Activated CD8-positive, alpha-beta memory T cell treated with anti-CD3 and anti-CD28 coated beads, Interleukin-2, amount 50 U/mL, for 1 hour (primary cell): ENCODE measurements around the gene PTPN12.
"Not testable (repeated sequence)": the region's sequence is repeated elsewhere in the genome, so short reads cannot be mapped to it uniquely, and the experiment has no call there.

Experiments
- DNase-seq: peaks from one replicate; pipeline ENCODE4 v3.0.0-alpha.2; 2020; ENCODE audit errors: extremely low read depth

The PTPN12 gene

DNA sequence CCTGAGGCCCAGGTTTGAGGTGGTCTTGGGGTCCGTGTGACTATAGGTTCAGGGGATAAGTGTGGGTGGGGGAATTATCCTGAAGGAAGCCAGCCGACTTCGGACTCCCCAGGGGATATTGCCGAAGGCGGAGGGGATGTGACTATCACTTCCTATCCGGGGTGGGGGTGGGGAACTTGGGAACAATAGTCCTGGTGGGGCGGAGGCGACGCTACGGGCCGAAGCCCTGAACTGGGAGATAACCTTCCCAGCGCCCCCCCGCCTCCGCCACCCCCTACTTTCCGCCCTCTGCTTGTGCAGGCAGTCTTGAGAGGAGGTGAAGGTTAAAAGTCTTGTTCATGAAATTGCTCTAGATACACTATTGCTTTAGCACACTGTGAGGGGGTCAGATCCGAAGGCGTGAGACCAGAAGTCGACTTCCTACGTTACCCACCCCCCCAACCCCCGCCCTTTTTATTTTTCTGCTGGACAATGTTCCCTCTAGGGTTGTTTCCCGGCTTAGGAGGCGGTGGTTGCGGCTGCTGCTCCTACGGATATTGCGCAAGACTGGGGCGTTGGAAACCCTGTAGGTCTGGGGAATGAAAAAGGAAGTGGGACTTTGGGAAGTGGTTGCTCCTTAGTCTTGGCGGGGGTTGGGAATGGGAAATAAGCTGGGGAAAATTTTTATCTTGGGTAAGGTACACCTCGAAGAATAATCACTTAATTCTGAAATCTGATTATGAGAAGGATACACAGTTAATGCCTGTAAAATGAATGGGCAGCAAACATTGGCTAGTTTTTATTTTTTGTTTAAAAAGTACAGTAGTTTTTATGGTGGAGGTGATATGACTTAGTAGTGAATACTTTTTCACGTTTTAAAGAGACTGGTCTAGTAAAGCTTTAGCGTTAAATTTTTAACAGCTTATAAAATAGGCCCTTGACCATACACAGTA is 1.5 kb downstream of the PTPN12 start:
- DNase-seq = no peak

DNA sequence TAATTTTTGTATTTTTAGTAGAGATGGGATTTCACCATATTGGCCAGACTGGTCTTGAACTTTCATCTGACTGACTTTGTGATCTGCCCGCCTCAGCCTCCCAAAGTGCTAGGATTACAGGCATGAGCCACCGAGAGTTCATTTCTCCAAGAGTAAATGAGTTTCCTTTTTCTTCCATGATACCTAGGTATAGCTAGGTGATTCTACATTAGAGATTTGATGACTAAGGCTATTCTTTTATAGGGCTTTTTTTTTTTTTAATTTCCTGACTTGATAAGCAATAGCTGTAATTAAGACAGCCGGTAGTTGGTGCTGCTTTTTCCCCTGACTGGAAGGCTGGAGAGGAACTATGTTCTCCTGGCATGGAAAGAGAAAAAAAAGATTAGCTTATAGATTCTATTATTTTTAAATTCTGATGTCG is 3.3 kb downstream of the PTPN12 start:
- DNase-seq = no peak

DNA sequence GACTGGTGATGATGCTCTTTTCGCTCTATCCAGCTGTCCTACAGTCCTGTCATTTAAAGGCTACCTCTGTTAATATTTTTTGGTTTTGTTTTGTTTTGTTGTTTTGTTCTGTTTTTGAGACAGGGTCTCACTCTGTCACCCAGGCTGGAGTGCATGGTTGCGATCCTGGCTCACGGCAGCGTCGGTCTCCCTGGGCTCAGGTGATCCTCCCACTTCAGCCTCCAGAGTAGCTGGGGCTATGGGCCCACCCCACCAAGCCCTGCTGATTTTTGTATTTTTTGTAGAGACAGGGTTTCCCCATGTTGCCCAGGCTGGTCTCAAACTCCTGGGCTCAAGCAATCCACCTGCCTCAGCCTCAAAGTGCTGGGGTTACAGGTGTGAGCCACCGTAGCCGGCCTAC is 3.9 kb downstream of the PTPN12 start:
- DNase-seq = not testable (repeated sequence)

- DNase-seq = no peak
Measured at GRCh38 chr7:77542409-77542808, 5.3 kb downstream of the PTPN12 start.

DNA sequence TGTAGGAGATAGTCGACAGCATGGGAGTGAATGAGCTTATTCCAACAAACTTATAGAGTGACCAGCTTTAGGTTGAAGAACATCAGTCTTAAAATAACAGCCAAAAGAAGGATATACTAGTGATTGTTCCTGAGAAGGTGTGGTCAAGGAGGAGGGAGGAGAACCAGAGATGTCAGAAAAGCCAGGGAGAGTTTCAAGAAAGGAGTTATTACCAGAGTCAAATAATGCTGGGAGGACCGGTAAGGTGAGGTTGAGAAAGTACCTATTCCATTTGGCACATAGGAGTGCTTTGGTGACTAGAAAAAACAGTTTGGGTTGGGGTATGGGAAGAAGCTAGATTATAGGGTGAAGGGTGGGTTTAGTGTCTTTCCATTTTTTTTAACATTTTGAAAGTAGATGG is 5.8 kb downstream of the PTPN12 start:
- no peak for DNase-seq

- DNase-seq = no peak
Measured at GRCh38 chr7:77543910-77544309, 6.8 kb downstream of the PTPN12 start.

DNA sequence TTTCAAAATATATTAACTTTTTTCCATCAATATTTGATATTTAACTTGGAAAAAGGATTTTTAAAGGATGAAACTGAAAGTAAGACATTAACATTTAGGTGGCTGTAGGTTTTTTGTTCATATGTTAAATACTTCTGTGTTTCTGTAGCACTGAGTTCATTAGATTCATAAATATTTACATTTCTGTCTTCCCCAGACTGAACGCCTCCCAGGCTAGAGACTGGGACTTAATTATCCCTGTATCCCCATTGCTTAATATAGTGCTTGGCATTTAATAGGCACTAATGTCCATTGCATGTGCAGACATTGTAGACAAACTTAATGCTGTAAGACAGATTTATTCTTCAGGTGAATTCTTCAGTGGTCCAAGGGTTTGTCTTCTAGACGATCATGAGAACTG is 7.4 kb downstream of the PTPN12 start:
- no peak for DNase-seq

GRCh38 chr7:77548206-77548605 is 11.1 kb downstream of the PTPN12 start:
- DNase-seq = no peak

DNA sequence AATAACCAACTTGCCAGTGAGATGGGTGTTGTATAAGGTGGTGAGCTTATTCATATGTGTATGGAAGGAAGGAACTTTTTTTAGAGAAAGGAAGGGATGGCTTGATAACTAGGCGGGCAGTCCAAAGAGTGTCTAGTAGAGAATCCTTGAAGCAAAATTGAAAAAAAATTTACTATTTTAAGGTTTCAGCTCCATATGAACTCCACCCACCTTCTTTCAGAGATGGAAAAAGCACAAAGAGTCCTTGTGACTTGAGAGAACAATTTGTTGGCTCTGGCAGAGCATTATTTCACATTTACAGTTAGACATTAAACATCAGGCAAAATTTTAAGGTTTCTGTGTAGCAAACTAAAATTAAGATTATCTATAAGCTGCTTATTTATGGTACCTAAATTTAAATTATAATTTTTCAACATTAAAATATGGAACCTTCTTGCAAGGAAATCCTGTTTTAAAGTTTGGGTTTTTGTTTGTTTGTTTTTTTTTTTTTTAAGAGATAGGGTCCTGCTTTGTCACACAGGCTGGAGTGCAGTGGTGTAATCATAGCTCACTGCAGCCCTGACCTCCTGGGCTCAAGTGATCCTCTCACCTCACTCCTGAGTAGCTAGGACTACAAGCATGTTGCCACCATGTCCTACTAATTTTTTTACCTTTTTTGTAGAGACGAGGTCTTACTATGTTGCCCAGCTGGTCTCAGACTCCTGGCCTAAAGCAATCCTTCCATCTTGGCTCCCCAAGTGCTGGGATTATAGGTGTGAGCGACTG is 12.2 kb downstream of the PTPN12 start:
- no peak for DNase-seq

DNA sequence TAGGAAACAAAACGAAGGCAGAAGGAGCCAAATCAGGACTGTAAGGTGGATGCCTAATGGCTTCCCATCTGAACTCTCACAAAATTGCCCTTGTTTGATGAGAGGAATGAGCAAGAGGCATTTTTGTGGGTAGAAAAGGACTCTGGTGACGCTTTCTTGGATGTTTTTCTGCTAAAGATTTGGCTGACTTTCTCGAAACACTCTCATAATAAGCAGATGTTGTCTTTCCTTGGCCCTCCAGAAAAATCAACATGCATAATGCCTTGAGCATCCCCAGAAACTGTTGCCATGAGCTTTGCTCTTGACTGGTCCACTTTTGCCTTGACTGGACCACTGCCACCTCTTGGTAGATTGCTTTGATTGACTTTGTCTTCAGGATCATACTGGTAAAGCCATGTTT is 13.5 kb downstream of the PTPN12 start:
- DNase-seq = no peak

DNA sequence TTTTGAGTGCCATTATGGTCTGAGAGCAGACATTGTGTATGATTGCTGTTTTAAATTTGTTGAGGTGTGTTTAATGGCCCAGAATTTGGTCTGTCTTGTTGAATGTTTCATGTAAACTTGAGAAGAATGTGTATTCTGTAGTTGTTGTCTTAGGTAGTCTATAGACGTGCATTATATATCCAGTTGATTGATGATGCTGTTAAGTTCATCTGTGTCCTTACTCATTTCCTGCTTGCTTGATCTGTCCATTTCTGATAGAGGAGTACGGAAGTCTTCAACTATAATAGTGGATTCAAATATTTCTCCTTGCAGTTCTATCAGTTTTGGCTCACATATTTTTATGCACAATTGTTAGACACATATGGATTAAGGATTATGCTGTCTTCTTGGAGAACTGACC is 16.0 kb downstream of the PTPN12 start:
- DNase-seq = no peak

DNA sequence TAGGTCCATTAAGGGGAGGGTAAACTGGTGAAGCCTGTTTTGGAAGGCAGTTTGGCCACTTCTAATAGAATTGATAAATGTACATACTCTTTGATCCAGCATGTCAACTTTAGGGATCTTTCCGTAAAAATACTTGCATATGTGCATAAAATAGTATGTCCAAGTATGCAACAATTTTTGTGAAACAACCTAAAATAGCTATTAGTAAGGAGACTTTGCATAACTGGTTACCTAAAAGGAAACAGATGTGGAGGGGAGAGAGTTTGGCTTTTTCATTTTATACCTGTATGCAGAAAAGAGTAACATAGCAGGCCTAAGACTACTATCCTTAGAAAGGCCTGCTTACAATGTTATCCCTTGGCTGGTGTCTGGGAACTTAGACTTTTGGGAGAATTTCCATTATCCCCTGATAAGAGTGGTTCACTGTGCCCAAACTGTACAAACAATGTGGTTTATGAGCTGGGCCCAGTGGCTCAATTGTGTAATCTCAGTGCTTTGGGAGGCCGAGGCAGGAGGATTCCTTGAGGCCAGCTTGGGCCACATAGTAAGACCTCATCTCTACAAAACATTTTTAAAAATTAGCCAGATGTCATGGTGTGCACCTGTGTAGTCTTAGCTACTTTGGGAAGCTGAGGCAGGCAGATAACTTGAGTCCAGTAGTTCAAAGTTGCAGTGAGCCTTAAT is 21.3 kb downstream of the PTPN12 start:
- no peak for DNase-seq

DNA sequence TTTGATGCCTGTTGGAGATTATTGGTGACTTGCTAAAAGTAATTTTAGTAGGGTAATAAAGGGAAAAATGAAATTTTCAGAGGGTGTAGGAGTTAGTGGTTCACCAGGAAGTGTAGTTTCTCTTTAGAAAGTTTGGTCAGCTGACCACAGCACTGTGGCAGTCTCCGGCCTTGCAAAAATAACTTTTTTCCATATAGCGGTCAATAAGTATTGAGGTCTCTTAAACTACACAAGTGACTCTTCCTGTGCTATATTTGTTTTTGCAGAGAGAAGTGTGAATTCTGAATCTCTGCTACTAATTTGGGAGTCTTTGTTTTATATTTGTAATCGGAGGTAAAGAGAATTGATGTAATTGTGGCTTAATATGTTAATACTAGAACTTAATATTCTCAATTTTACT is 24.3 kb downstream of the PTPN12 start:
- DNase-seq = no peak

- no peak for DNase-seq
Measured at GRCh38 chr7:77563275-77563674, 26.2 kb downstream of the PTPN12 start.

GRCh38 chr7:77565917-77566316 is 28.8 kb downstream of the PTPN12 start:
- DNase-seq = no peak

GRCh38 chr7:77566421-77566820 is 29.3 kb downstream of the PTPN12 start:
- no peak for DNase-seq

DNA sequence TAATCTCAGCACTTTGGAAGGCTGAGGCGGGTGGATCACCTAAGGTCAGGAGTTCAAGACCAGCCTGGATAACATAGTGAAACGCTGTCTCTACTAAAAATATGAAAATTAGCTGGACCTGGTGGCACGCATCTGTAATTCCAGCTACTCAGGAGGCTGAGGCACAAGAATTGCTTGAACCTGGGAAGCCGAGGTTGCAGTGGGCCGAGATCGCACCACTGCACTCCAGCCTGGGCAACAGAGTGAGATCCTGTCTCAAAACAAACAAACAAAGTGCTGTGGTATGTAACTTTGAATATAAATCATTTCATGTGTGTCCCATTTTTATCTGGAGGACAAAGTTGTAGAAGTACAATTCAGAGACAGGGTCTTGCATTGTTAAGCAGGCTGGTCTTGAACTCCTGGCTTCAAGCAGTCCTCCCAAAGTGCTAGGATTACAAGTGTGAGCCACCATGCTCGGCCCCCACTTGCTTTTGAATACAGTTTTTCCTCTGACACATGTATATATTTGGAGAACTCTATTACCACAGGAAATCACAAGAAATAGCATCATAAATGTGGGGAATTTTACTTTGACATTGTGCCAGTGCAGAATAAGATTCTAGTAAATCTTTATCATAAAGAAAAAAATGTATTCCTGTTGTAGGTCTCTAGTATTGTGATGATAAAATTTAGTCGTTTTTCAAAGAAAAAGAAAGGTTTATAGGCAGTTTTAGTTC is 32.6 kb downstream of the PTPN12 start:
- DNase-seq = no peak

GRCh38 chr7:77570330-77571011 is 33.4 kb downstream of the PTPN12 start:
- no peak for DNase-seq

- DNase-seq = no peak
Measured at GRCh38 chr7:77571801-77572200, 34.7 kb downstream of the PTPN12 start.

- no peak for DNase-seq
Measured at GRCh38 chr7:77575187-77575586, 38.1 kb downstream of the PTPN12 start.

- DNase-seq = no peak
Measured at GRCh38 chr7:77576856-77577255, 39.8 kb downstream of the PTPN12 start.
